ENCODE measurements around the gene KAT8. TPM values are rescaled to one million over a fixed set of nuclear protein-coding genes. Genes with fewer than 3 reads are reported as not detected.

The KAT8 gene
- polyA plus RNA-seq, 3 donors: 34.5 to 136 (median 42.0) TPM

DNA sequence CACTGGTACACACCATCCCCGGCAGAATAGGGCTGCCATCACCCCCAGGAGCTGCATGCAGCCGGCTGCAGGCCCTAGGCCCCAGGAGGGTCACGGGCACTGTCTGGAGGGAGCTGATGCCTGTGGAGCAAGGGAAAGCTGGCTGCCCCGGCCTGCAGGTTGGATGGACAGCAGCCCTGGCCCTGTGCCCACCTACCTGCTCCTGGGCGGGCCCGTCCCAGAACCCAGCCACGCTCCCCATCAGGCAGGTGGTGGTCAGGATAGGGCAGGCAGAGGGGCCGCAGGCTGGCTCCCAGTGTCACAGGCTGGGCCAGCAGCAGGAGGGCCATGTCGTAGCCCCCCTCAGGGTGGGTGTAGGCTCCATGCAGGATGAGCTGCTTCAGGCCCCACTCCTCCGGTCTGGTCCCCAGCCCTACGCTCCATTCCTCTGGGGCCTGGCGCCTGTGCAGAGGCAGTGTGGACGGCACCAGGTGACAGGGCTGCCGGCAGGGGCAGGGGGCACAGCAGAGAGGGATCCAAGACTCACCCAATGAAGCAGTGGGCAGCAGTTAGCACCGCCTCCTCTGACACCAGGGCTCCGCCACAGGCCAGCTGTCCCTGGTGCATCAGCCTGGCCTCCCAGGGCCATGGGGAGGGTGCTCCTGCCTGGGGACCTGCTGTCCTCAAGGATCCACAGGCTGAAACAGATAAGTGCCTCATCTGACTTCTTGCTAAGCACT is 32.7 kb upstream of the KAT8 start:
- no peak overlapping the region for H3K27ac ChIP-seq (ENCODE audit: low read depth in 1 of 2, low read length in 2 of 2)
- peaks cover 53% of the 10 kb centered on the region for H4K20me1 ChIP-seq (ENCODE audit: insufficient read depth, low read length)
- Mint-ChIP-seq H3K4me3 (no peak overlapping the region), H3K4me1 (peaks cover 12% of the 10 kb centered on the region), H3K36me3 (peaks cover 37 to 64% of the 10 kb centered on the region in 2 donors), H3K9me3 (no peaks in the 10 kb centered on the region), H3K27me3 (ENCODE audit: low read depth in 3 of 3) (peaks cover 0 to 3% (median 3%) of the 10 kb centered on the region in 3 donors), H3K27ac (no peak overlapping the region)
- intact Hi-C loops (cut with micrococcal nuclease): no loop called here
- no peak overlapping the region for H3K4me3 ChIP-seq (replicated peaks in 1 of 3; ENCODE audit: low read depth in 2 of 3, low read length in 3 of 3)
- H3K79me2 ChIP-seq (ENCODE audit: insufficient read depth, low read length): peaks cover 27% of the 10 kb centered on the region
- H3K4me1 ChIP-seq (ENCODE audit: control insufficient read depth in 1 of 2, insufficient read depth in 2 of 2, low read length in 2 of 2): peaks cover 0 to 10% of the 10 kb centered on the region in 2 donors
- WGBS (ENCODE audit: insufficient coverage): 95% methylated on average over 15 of the region's 16 CpGs
- no peak overlapping the region for H3K4me2 ChIP-seq (replicated peaks; ENCODE audit: extremely low read depth, low read length, poor library complexity, severe bottlenecking)
- no peak overlapping the region for H3K9ac ChIP-seq (ENCODE audit: insufficient read depth, low read length, poor library complexity, severe bottlenecking)
- no peaks in the 10 kb centered on the region for H3K27me3 ChIP-seq (ENCODE audit: control insufficient read depth in 2 of 2, insufficient read depth in 2 of 2, low read length in 2 of 2)
- H2AFZ ChIP-seq (ENCODE audit: insufficient read depth, low read depth, low read length, poor library complexity, severe bottlenecking): no peak overlapping the region
- TF ChIP-seq, protein P1, sequence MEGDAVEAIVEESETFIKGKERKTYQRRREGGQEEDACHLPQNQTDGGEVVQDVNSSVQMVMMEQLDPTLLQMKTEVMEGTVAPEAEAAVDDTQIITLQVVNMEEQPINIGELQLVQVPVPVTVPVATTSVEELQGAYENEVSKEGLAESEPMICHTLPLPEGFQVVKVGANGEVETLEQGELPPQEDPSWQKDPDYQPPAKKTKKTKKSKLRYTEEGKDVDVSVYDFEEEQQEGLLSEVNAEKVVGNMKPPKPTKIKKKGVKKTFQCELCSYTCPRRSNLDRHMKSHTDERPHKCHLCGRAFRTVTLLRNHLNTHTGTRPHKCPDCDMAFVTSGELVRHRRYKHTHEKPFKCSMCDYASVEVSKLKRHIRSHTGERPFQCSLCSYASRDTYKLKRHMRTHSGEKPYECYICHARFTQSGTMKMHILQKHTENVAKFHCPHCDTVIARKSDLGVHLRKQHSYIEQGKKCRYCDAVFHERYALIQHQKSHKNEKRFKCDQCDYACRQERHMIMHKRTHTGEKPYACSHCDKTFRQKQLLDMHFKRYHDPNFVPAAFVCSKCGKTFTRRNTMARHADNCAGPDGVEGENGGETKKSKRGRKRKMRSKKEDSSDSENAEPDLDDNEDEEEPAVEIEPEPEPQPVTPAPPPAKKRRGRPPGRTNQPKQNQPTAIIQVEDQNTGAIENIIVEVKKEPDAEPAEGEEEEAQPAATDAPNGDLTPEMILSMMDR (IDR thresholded peaks at IDR 0.05): no peak
- DNase-seq: no peak
- no peaks in the 10 kb centered on the region for H3K9me3 ChIP-seq (replicated peaks in 1 of 2; ENCODE audit: control insufficient read depth in 1 of 2, insufficient read depth in 1 of 2, low read length in 2 of 2)
- peaks cover 41 to 85% of the 10 kb centered on the region in 2 donors for H3K36me3 ChIP-seq (replicated peaks in 1 of 2; ENCODE audit: control insufficient read depth in 1 of 2, insufficient read depth in 2 of 2, low read length in 2 of 2)

DNA sequence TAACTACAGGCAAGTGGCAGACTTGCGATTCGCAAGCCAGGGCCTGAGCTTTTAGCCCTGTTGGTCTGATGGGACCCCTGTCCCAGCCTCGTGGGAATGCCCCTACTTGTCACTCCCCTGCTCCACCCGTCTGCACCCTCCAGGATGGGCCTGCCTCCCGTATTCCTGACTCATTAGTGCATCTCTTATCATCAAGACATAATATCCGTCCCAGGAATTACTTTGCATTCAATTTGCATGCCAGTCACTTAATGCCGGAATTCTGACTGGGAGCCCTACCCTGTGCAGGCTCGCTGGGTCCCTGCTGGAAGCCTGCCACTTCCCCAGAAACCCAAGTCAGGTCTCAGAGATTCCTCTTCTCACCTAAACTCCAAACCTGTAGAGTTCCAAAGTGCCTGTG is 32.1 kb upstream of the KAT8 start:
- H4K20me1 ChIP-seq (ENCODE audit: insufficient read depth, low read length): peaks cover 47% of the 10 kb centered on the region
- peaks cover 0 to 3% (median 3%) of the 10 kb centered on the region in 3 donors for H3K27me3 Mint-ChIP-seq (ENCODE audit: low read depth in 3 of 3)
- no peaks in the 10 kb centered on the region for H3K9me3 ChIP-seq (replicated peaks in 1 of 2; ENCODE audit: control insufficient read depth in 1 of 2, insufficient read depth in 1 of 2, low read length in 2 of 2)
- H2AFZ ChIP-seq (ENCODE audit: insufficient read depth, low read depth, low read length, poor library complexity, severe bottlenecking): no peak overlapping the region
- H3K36me3 ChIP-seq (replicated peaks in 1 of 2; ENCODE audit: control insufficient read depth in 1 of 2, insufficient read depth in 2 of 2, low read length in 2 of 2): peaks cover 36 to 85% of the 10 kb centered on the region in 2 donors
- no peak for DNase-seq
- H3K9me3 Mint-ChIP-seq: no peaks in the 10 kb centered on the region
- no peak overlapping the region for H3K4me2 ChIP-seq (replicated peaks; ENCODE audit: extremely low read depth, low read length, poor library complexity, severe bottlenecking)
- WGBS (ENCODE audit: insufficient coverage): 97% methylated on average over 8 of the region's 8 CpGs
- TF ChIP-seq, protein P1 (IDR thresholded peaks at IDR 0.05): no peak
- H3K27ac Mint-ChIP-seq: peak overlapping the region in 3 of 7 donors; percentile 27 to 63 (median 41)
- H3K4me1 Mint-ChIP-seq: peaks cover 12% of the 10 kb centered on the region
- H3K4me3 ChIP-seq (replicated peaks in 1 of 3; ENCODE audit: low read depth in 2 of 3, low read length in 3 of 3): no peak overlapping the region
- H3K4me1 ChIP-seq (ENCODE audit: control insufficient read depth in 1 of 2, insufficient read depth in 2 of 2, low read length in 2 of 2): peaks cover 0 to 10% of the 10 kb centered on the region in 2 donors
- no peak overlapping the region for H3K4me3 Mint-ChIP-seq
- no peak overlapping the region for H3K9ac ChIP-seq (ENCODE audit: insufficient read depth, low read length, poor library complexity, severe bottlenecking)
- peaks cover 36 to 60% of the 10 kb centered on the region in 2 donors for H3K36me3 Mint-ChIP-seq
- no peaks in the 10 kb centered on the region for H3K27me3 ChIP-seq (ENCODE audit: control insufficient read depth in 2 of 2, insufficient read depth in 2 of 2, low read length in 2 of 2)
- H3K79me2 ChIP-seq (ENCODE audit: insufficient read depth, low read length): peaks cover 21% of the 10 kb centered on the region
- H3K27ac ChIP-seq (ENCODE audit: low read depth in 1 of 2, low read length in 2 of 2): no peak overlapping the region
- intact Hi-C loops (cut with micrococcal nuclease): no loop called here
